Astrocyte of the spinal cord (primary cell): ENCODE measurements around the gene HIF3A.
"Not testable (repeated sequence)": the region's sequence is repeated elsewhere in the genome, so short reads cannot be mapped to it uniquely, and the experiment has no call there.

Source experiments
- DNase-seq: peaks from one replicate; pipeline ENCODE4 v3.0.0; 2011; ENCODE audit warnings: low read depth, low spot score
- H3K4me3 ChIP-seq: 2 replicates; pipeline ENCODE4 v1.5.1; 2011; ENCODE audit warnings: low read depth, mild to moderate bottlenecking, low read length, moderate library complexity
- in situ Hi-C: cut with HindIII; loops from 2 replicates; pipeline ENCODE4 v1.10.0; 2017; ENCODE audit warnings: low sequenced_read_pairs
- TF ChIP-seq, protein P1 (sequence below): IDR thresholded peaks from 2 replicates; pipeline ENCODE4 v1.5.1; 2012; ENCODE audit warnings: low read depth, mild to moderate bottlenecking, low read length, inconsistent platforms

The HIF3A gene

GRCh38 chr19:46265217-46265828 is 31.5 kb upstream of the HIF3A start:
- no peak overlapping the region for H3K4me3 ChIP-seq
- in situ Hi-C loops = no loop called here
- peak; percentile 87 for DNase-seq
- TF ChIP-seq, protein P1, sequence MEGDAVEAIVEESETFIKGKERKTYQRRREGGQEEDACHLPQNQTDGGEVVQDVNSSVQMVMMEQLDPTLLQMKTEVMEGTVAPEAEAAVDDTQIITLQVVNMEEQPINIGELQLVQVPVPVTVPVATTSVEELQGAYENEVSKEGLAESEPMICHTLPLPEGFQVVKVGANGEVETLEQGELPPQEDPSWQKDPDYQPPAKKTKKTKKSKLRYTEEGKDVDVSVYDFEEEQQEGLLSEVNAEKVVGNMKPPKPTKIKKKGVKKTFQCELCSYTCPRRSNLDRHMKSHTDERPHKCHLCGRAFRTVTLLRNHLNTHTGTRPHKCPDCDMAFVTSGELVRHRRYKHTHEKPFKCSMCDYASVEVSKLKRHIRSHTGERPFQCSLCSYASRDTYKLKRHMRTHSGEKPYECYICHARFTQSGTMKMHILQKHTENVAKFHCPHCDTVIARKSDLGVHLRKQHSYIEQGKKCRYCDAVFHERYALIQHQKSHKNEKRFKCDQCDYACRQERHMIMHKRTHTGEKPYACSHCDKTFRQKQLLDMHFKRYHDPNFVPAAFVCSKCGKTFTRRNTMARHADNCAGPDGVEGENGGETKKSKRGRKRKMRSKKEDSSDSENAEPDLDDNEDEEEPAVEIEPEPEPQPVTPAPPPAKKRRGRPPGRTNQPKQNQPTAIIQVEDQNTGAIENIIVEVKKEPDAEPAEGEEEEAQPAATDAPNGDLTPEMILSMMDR = peak; percentile 66

GRCh38 chr19:46269101-46269500 is 27.7 kb upstream of the HIF3A start:
- in situ Hi-C loops = no loop called here
- no peak overlapping the region for H3K4me3 ChIP-seq
- TF ChIP-seq, protein P1 = no peak
- DNase-seq = no peak

DNA sequence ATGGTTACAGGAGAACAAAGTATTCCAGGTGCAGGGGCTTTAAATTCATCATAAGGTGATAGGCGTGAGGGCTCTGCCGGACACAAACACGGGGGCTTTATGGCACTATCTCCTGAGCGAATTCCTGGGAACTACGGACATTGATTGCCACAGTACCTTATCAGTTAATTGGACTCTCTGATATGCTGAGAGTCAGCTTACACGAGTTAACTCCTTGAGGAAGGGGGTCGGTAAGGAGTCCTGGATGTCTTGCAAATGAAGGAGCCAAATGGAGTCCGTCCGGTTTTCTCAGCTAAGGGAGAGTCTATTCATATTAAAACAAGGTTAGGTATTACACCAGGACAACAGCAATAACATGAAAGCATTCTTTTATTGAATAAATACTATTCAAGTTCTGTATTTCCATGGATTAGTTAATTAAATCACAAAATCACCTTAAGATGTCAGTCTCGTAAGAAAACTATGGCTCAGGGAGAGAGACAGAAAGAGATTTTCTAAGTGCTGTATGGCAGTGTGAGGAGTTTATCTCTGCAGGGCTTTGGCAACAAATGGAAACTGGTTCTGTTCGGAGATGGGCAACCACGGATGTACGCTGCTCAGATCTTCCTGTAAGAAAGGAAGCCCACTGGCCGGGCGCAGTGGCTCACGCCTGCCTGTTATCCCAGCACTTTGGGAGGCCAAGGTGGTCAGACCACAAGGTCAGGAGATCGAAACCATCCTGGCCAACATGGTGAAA is 26.2 kb upstream of the HIF3A start:
- TF ChIP-seq, protein P1 = no peak
- no peak for DNase-seq
- in situ Hi-C loops = no loop called here
- H3K4me3 ChIP-seq = no peak overlapping the region

DNA sequence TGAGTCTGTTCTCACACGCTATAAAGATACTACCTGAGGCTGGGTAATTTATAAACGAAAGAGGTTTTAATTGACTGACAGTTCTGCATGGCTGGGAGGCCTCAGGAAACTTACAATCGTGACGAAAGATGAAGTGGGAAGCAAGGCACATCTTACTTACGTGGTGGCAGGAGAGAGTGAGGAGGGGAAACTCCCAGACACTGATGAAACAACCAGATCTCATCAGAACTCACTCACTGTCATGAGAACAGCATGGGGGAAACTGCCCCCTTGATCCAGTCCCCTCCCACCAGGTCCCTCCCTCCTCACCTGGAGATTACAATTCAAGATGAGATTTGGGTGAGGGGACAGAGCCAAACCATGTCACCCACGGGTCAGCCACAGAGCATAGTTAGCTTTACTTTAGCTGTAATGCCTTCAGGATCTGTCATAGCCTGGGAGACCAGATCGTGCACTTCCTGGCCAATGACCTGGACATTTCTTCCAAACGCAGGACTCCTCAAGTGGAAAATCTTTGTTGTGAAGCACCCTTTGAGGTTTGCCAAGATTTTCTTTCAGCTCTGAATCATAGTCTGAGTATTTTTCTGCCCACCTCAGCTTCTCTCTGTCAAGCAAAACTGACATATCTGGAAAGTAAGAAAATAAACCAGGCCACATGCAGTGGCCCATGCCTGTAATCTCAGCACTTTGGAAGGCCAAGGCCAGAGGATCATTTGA is 25.2 kb upstream of the HIF3A start:
- in situ Hi-C loops = no loop called here
- TF ChIP-seq, protein P1 = no peak
- H3K4me3 ChIP-seq = no peak overlapping the region
- peak; percentile 97 for DNase-seq

DNA sequence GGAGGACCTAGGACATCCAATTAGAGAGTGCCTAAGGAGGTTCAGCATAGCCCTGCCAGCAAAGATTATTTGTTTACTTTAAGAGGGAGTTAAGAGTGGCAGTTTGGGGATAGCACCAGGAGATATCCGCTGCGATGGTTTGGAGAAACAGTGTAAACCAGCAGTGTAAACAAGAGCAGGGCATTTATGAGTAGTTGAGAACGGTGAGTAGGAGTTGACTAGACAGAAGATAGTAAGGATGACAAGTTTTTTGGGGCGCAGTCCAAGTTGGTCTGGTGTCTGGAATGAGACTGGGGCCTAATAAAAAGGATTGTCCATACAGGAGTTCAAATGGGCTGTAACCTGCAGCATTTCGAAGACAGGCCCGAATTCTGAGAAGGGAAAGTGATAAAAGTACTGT is 22.9 kb upstream of the HIF3A start:
- H3K4me3 ChIP-seq, DNase-seq, in situ Hi-C loops: not testable (repeated sequence)

DNA sequence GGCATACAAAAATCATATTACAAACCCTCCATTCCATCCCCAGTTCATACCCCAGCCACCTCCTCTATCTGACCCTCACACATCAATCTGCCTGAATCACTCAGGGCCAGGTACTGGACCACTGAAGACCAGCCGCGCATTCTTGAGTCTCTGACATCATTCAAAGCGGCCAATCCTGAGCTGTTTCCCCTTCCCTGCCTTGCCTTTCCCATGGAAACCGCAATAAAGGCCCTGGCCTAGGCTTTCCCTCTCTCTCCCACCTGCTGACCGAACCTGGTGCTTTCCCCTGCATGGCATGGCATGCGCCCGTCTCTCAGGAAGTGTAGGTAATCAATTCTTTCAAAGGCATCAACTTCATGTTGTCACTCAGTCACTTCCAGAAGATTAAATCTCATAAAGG is 17.7 kb upstream of the HIF3A start:
- in situ Hi-C loops = no loop called here
- DNase-seq = no peak
- no peak overlapping the region for H3K4me3 ChIP-seq
- TF ChIP-seq, protein P1 = no peak

DNA sequence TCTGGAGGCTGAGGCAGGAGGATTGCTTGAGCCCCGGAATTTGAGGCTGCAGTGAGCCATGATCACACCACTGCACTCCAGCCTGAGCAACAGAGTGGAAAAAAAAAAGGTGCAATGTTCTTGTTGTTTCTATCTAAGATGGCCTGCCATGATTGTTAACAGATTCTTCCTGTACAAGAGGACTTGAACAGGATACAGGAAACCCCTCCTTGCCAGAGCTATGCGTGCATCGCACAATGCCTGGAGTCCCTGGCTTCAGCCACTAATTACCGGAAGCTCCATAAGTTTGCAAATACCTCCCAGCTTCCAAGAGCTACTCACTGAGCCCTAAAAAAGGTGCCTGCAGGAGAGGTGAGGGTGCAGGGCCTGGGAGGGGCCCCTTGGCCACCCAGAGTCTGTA is 13.1 kb upstream of the HIF3A start:
- no peak overlapping the region for H3K4me3 ChIP-seq
- no peak for DNase-seq
- TF ChIP-seq, protein P1 = no peak
- in situ Hi-C loops = no loop called here
